GM12878 (cell line): ENCODE results near the gene THAP4. TPM values are rescaled to one million over a fixed set of nuclear protein-coding genes. Genes with fewer than 3 reads are reported as not detected.

Experiments used
- ATAC-seq: fragments of 200-7000 bp; cut with Tn5 transposase; 3 replicates; pipeline ENCODE4 v1.9.1; 2020; ENCODE audit warnings: mild to moderate bottlenecking, moderate library complexity
- BruUV-seq: library from RNA; stranded (reverse); fragments of 400-500 nt; replicated peaks from 2 replicates; lab custom pipeline; 2021; lab: Mats Ljungman, UMichigan
- CTCF ChIA-PET: fragments of 300-600 bp; sonication (Branson Sonifier 250); formaldehyde crosslinking; extraction: SDS; loops from one replicate; lab custom pipeline; 2021; ENCODE audit warnings: inconsistent platforms; lab: Yijun Ruan, JAX
- POLR2A ChIA-PET: fragments of 350-600 bp; formaldehyde crosslinking; extraction: SDS; loops from one replicate; lab custom pipeline; 2021; ENCODE audit warnings: inconsistent platforms; lab: Charles Lee
- RAD21 ChIA-PET: fragments of 300-600 bp; sonication (Branson Sonifier 250); formaldehyde crosslinking; loops from one replicate; lab custom pipeline; 2023; ENCODE audit warnings: antibody characterized with exemption; ENCODE audit not compliant: unreplicated experiment; lab: Charles Lee
- SMC1A ChIA-PET: fragments of 300-600 bp; sonication (Branson Sonifier 250); formaldehyde crosslinking; loops from one replicate; lab custom pipeline; 2023; ENCODE audit not compliant: unreplicated experiment, uncharacterized antibody; lab: Charles Lee
- DNase-seq: peaks from one replicate; pipeline ENCODE4 v3.0.0-alpha.2; 2011; ENCODE audit warnings: low read depth, low spot score
- FAIRE-seq: peaks from 3 replicates; lab custom pipeline; 2011; peaks lifted over from hg19 to GRCh38; lab: Jason Lieb, UNC
- H2AFZ ChIP-seq: 2 replicates; pipeline ENCODE4 v1.6.0; 2011; ENCODE audit warnings: low read depth, low read length, control low read depth; ENCODE audit not compliant: control insufficient read depth
- H3K27ac ChIP-seq: 2 replicates; pipeline ENCODE4 v1.5.1; 2011; ENCODE audit warnings: control low read depth; ENCODE audit not compliant: control insufficient read depth, insufficient read depth
- H3K27me3 ChIP-seq, 2 experiments: replicated peaks in 1 of 2; 2 replicates each; pipeline versions ENCODE4 v1.6.0 to v1.6.1; 2011; ENCODE audit warnings: low read length in 1 of 2; ENCODE audit not compliant: control insufficient read depth in 2 of 2, insufficient read depth in 2 of 2
- H3K36me3 ChIP-seq, 2 experiments: 2 replicates each; pipeline ENCODE4 v1.5.1; 2011; ENCODE audit warnings: low read length in 1 of 2; ENCODE audit not compliant: control insufficient read depth in 2 of 2, insufficient read depth in 2 of 2
- H3K4me1 ChIP-seq: 2 replicates; pipeline ENCODE4 v1.6.1; 2011; ENCODE audit warnings: mild to moderate bottlenecking, low read length, moderate library complexity, mixed read lengths; ENCODE audit not compliant: control insufficient read depth, insufficient read depth
- H3K4me2 ChIP-seq: 2 replicates; pipeline ENCODE4 v1.6.0; 2011; ENCODE audit warnings: control low read depth; ENCODE audit not compliant: control insufficient read depth, insufficient read depth
- H3K4me3 ChIP-seq: fragments of 200-600 bp; sonication (generic); 2 replicates; pipeline ENCODE4 v1.5.1; 2016
- H3K79me2 ChIP-seq: 2 replicates; pipeline ENCODE4 v1.6.0; 2011; ENCODE audit warnings: low read length; ENCODE audit not compliant: control insufficient read depth, insufficient read depth
- H3K9ac ChIP-seq: 2 replicates; pipeline ENCODE4 v1.8.0; 2011; ENCODE audit warnings: low read length, control low read depth, mixed read lengths; ENCODE audit not compliant: control insufficient read depth, insufficient read depth
- H3K9me3 ChIP-seq: replicated peaks from 3 replicates; pipeline ENCODE4 v1.5.1; 2011; ENCODE audit warnings: mild to moderate bottlenecking, low read length; ENCODE audit not compliant: control insufficient read depth, insufficient read depth
- H4K20me1 ChIP-seq: 2 replicates; pipeline ENCODE4 v1.6.0; 2011; ENCODE audit not compliant: control insufficient read depth, insufficient read depth
- ASH2L ChIP-seq: fragments of 300-600, 200-600 bp; sonication (generic); IDR thresholded peaks from 2 replicates; pipeline ENCODE4 v1.6.1; 2017; ENCODE audit warnings: low read depth, mild to moderate bottlenecking, borderline replicate concordance
- BHLHE40 ChIP-seq, 2 experiments: fragments of 450-650 bp in 1 of 2; IDR thresholded peaks; 2 replicates each; pipeline ENCODE4 v1.6.1; 2011 to 2017; ENCODE audit warnings: low read depth in 2 of 2, borderline replicate concordance in 1 of 2, improper control_type of control experiment in 1 of 2, low read length in 1 of 2, mild to moderate bottlenecking in 1 of 2
- CEBPB ChIP-seq, 2 experiments: fragments of 150-350 bp in 1 of 2; IDR thresholded peaks; 2 replicates each; pipeline ENCODE4 v1.6.1; 2012 to 2014; ENCODE audit warnings: low read depth in 2 of 2, low read length in 2 of 2, borderline replicate concordance in 1 of 2, inconsistent platforms in 1 of 2
- CREM ChIP-seq: IDR thresholded peaks from 2 replicates; pipeline ENCODE4 v1.6.1; 2014; ENCODE audit warnings: antibody characterized with exemption, low read depth
- NFYB ChIP-seq: IDR thresholded peaks from 2 replicates; pipeline ENCODE4 v1.6.1; 2011; ENCODE audit warnings: low read depth, mild to moderate bottlenecking, low read length, improper control_type of control experiment, moderate library complexity; ENCODE audit not compliant: insufficient read depth
- POLR2AphosphoS2 ChIP-seq: IDR thresholded peaks from 2 replicates; pipeline ENCODE4 v1.6.1; 2011; ENCODE audit warnings: low read depth, mild to moderate bottlenecking, low read length, improper control_type of control experiment, moderate library complexity
- RBBP5 ChIP-seq: fragments of 200-600 bp; sonication (generic); conservative IDR thresholded peaks from 2 replicates; pipeline ENCODE4 v1.6.1; 2016
- RCOR1 ChIP-seq: conservative IDR thresholded peaks from 2 replicates; pipeline ENCODE4 v1.6.1; 2012; ENCODE audit warnings: low read depth, low read length, improper control_type of control experiment
- RELB ChIP-seq: fragments of 450-650 bp; IDR thresholded peaks from 2 replicates; pipeline ENCODE4 v1.6.1; 2017; ENCODE audit warnings: low read depth, mild to moderate bottlenecking, moderate library complexity
- RUNX3 ChIP-seq: IDR thresholded peaks from 2 replicates; pipeline ENCODE4 v1.6.1; 2012; ENCODE audit warnings: low read length, inconsistent platforms
- SIX5 ChIP-seq: IDR thresholded peaks from 2 replicates; pipeline ENCODE4 v1.6.1; 2011; ENCODE audit warnings: mild to moderate bottlenecking, low read depth, low read length, moderate library complexity; ENCODE audit not compliant: severe bottlenecking
- TARDBP ChIP-seq: IDR thresholded peaks from 2 replicates; pipeline ENCODE4 v1.6.1; 2016; ENCODE audit warnings: borderline replicate concordance
- WGBS: methylation state at CpG from one replicate; pipeline ENCODE4 v1.1.6; 2016; ENCODE audit warnings: low lambda C conversion rate; ENCODE audit not compliant: insufficient replicate concordance, insufficient coverage; ENCODE audit errors: missing lambda C conversion rate; 5-methylcytosine and 5-hydroxymethylcytosine counted together
- in situ Hi-C: fragments of 300-500 bp; cut with MboI; formaldehyde crosslinking; loops from 9 replicates; pipeline ENCODE4 v1.14.3; 2018; ENCODE audit warnings: mixed read lengths
- intact Hi-C: fragments of 100-400 bp; cut with micrococcal nuclease; formaldehyde crosslinking; loops from one replicate; pipeline ENCODE4 v1.14.2; 2022; ENCODE audit not compliant: unreplicated experiment
- polyA plus RNA-seq, 11 experiments: library from polyadenylated mRNA; depleted of rRNA in 4 of 11; unstranded in 6 of 11; stranded (reverse) in 5 of 11; fragments of >200 nt; fragmentation: Nextera tagmentation in 4 of 11; fragmentation: Illumina TruSeq in 1 of 11; extraction: Ambion mirVana in 4 of 11; extraction: Trizol in 1 of 11; gene quantifications; 1 replicate in 1 of 11; 2 replicates in 10 of 11; pipeline versions ENCODE4 v1.2.1 to v1.2.3, GENCODE V29; 2011 to 2016; ENCODE audit warnings: inconsistent platforms in 2 of 11, missing spikeins in 2 of 11, low read depth in 1 of 11
- total RNA-seq, 4 experiments: library from RNA; depleted of rRNA in 3 of 4; stranded (reverse); fragments of >200 nt in 3 of 4; fragmentation: Illumina TruSeq in 1 of 4; extraction: Trizol in 1 of 4; gene quantifications; 2 replicates each; pipeline versions ENCODE4 v1.2.1 to v1.2.3, GENCODE V29; 2013 to 2021
- TF ChIP-seq, protein P1 (sequence below): IDR thresholded peaks from 2 replicates; pipeline ENCODE4 v1.6.1; 2012; ENCODE audit warnings: improper control_type of control experiment, low read depth, low read length; ENCODE audit not compliant: insufficient replicate concordance
- TF ChIP-seq, protein P2 (sequence below): fragments of 450-650 bp; IDR thresholded peaks from 2 replicates; pipeline ENCODE4 v1.6.1; 2018; ENCODE audit warnings: borderline replicate concordance, mild to moderate bottlenecking; ENCODE audit not compliant: partially characterized antibody

THAP4 gene
- total and polyA plus RNA-seq, 10 of the 15 experiments (the other 5 are each of a cell fraction or from before 2014, with no cell fraction given), result 12.9 to 67.7 (median 44.5) TPM

GRCh38 chr2:241582328-241582727 is 54.6 kb downstream of the THAP4 start (continued):
- TF ChIP-seq, protein P1, sequence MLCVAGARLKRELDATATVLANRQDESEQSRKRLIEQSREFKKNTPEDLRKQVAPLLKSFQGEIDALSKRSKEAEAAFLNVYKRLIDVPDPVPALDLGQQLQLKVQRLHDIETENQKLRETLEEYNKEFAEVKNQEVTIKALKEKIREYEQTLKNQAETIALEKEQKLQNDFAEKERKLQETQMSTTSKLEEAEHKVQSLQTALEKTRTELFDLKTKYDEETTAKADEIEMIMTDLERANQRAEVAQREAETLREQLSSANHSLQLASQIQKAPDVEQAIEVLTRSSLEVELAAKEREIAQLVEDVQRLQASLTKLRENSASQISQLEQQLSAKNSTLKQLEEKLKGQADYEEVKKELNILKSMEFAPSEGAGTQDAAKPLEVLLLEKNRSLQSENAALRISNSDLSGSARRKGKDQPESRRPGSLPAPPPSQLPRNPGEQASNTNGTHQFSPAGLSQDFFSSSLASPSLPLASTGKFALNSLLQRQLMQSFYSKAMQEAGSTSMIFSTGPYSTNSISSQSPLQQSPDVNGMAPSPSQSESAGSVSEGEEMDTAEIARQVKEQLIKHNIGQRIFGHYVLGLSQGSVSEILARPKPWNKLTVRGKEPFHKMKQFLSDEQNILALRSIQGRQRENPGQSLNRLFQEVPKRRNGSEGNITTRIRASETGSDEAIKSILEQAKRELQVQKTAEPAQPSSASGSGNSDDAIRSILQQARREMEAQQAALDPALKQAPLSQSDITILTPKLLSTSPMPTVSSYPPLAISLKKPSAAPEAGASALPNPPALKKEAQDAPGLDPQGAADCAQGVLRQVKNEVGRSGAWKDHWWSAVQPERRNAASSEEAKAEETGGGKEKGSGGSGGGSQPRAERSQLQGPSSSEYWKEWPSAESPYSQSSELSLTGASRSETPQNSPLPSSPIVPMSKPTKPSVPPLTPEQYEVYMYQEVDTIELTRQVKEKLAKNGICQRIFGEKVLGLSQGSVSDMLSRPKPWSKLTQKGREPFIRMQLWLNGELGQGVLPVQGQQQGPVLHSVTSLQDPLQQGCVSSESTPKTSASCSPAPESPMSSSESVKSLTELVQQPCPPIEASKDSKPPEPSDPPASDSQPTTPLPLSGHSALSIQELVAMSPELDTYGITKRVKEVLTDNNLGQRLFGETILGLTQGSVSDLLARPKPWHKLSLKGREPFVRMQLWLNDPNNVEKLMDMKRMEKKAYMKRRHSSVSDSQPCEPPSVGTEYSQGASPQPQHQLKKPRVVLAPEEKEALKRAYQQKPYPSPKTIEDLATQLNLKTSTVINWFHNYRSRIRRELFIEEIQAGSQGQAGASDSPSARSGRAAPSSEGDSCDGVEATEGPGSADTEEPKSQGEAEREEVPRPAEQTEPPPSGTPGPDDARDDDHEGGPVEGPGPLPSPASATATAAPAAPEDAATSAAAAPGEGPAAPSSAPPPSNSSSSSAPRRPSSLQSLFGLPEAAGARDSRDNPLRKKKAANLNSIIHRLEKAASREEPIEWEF, result no peak
- TF ChIP-seq RBBP5, result no peak
- TF ChIP-seq POLR2AphosphoS2, result no peak

- FAIRE-seq (no peak), ATAC-seq (no peak), DNase-seq (no peak)
- Histone ChIP-seq H3K27ac (no peak overlapping the region), H3K9ac (no peak overlapping the region), H3K36me3 (peaks cover 3 to 9% of the 10 kb centered on the region in 2 experiments; a peak in 3 of 4 replicates), H2AFZ (no peak overlapping the region), H3K27me3 (no peaks in the 10 kb centered on the region), H3K4me2 (no peak overlapping the region), H3K4me3 (no peak overlapping the region), H3K9me3 (no peaks in the 10 kb centered on the region; the same call in 2 of the 3 replicates), H4K20me1 (no peaks in the 10 kb centered on the region), H3K4me1 (no peaks in the 10 kb centered on the region), H3K79me2 (no peaks in the 10 kb centered on the region)
- intact Hi-C loops, result no loop called here
- WGBS, result 76% methylated on average over 7 of the region's 7 CpGs
- ChIA-PET RAD21 (interaction anchor here (0.6 kb wide), 1 partner anchor 680 kb away, joined by 3 read pairs; no protein-coding TSS in a partner anchor), POLR2A (no interaction called here), CTCF (no interaction called here), SMC1A (no interaction called here)
- no TSS peak for BruUV-seq
- in situ Hi-C loops, result no loop called here
- TF ChIP-seq RELB (no peak), RUNX3 (no peak), TARDBP (no peak), CREM (no peak), CEBPB (IDR thresholded peaks at IDR 0.05; ENCODE audit: borderline replicate concordance in 1 of 2, low read depth in 2 of 2, low read length in 2 of 2) (no peak), SIX5 (no peak), ASH2L (no peak), BHLHE40 (IDR thresholded peaks at IDR 0.05; ENCODE audit: borderline replicate concordance in 1 of 2, low read depth in 2 of 2, low read length in 1 of 2) (no peak), NFYB (no peak), RCOR1 (no peak)
- TF ChIP-seq, protein P2, sequence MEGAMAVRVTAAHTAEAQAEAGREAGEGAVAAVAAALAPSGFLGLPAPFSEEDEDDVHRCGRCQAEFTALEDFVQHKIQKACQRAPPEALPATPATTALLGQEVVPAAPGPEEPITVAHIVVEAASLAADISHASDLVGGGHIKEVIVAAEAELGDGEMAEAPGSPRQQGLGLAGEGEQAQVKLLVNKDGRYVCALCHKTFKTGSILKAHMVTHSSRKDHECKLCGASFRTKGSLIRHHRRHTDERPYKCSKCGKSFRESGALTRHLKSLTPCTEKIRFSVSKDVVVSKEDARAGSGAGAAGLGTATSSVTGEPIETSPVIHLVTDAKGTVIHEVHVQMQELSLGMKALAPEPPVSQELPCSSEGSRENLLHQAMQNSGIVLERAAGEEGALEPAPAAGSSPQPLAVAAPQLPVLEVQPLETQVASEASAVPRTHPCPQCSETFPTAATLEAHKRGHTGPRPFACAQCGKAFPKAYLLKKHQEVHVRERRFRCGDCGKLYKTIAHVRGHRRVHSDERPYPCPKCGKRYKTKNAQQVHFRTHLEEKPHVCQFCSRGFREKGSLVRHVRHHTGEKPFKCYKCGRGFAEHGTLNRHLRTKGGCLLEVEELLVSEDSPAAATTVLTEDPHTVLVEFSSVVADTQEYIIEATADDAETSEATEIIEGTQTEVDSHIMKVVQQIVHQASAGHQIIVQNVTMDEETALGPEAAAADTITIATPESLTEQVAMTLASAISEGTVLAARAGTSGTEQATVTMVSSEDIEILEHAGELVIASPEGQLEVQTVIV, result no peak
These were observed 57.7 kb downstream of the THAP4 start for GRCh38 chr2:241579281-241579680.
